H1 (cell line): Measurements from ENCODE around the gene MTPN. TPM values are rescaled to one million over a fixed set of nuclear protein-coding genes. Genes with fewer than 3 reads are reported as not detected.

Experiments used
- GTF2F1 ChIP-seq: IDR thresholded peaks from 2 replicates; pipeline ENCODE4 v1.6.1; 2012; ENCODE audit warnings: low read depth, low read length, improper control_type of control experiment, borderline replicate concordance
- RBBP5 ChIP-seq: IDR thresholded peaks from 2 replicates; pipeline ENCODE4 v1.7.1; 2012; ENCODE audit warnings: low read depth, mild to moderate bottlenecking, inconsistent platforms, low read length, moderate library complexity, borderline replicate concordance
- SAP30 ChIP-seq: fragments of 300-600 bp; sonication (generic); IDR thresholded peaks from 2 replicates; pipeline ENCODE4 v1.7.1; 2012; ENCODE audit warnings: low read length, moderate library complexity, mild to moderate bottlenecking, inconsistent platforms; ENCODE audit not compliant: insufficient read depth, insufficient replicate concordance
- SIN3A ChIP-seq, 2 experiments: IDR thresholded peaks in 1 of 2; conservative IDR thresholded peaks in 1 of 2; 2 replicates each; pipeline ENCODE4 v1.6.1; 2011 to 2012; ENCODE audit warnings: low read length in 2 of 2, improper control_type of control experiment in 1 of 2, low read depth in 1 of 2, mild to moderate bottlenecking in 1 of 2
- ZNF274 ChIP-seq: IDR thresholded peaks from 2 replicates; pipeline ENCODE4 v1.7.0; 2012; ENCODE audit warnings: low read length, borderline replicate concordance; ENCODE audit errors: extremely low read depth
- polyA plus RNA-seq, 7 experiments: library from polyadenylated mRNA; depleted of rRNA in 3 of 7; stranded (reverse) in 5 of 7; unstranded in 2 of 7; fragments of >200 nt in 5 of 7; fragments of 200-250 nt in 2 of 7; gene quantifications; 1 replicate in 5 of 7; 2 replicates in 1 of 7; 4 replicates in 1 of 7; pipeline versions ENCODE4 v1.2.1 to v1.2.3, GENCODE V29; 2011 to 2013; ENCODE audit warnings: missing spikeins in 2 of 7, mixed read lengths in 2 of 7
- total RNA-seq: library from RNA; stranded (reverse); fragmentation: NEBNext Ultra II Directional; extraction: Animal tissue kit (Norgen Biotek cat#: 25700); gene quantifications from 2 replicates; pipeline ENCODE4 v1.2.1, GENCODE V29; 2021
- TF ChIP-seq, protein P1 (sequence below): fragments of 300-600 bp; sonication (generic); IDR thresholded peaks from 2 replicates; pipeline ENCODE4 v1.7.1; 2012; ENCODE audit warnings: low read length, moderate library complexity, mild to moderate bottlenecking, inconsistent platforms; ENCODE audit not compliant: insufficient replicate concordance
- TF ChIP-seq, protein P2 (sequence below), 3 experiments: IDR thresholded peaks; 1 replicate in 2 of 3; 2 replicates in 1 of 3; pipeline versions ENCODE4 v1.5.1 to v1.6.1; 2011; ENCODE audit warnings: low read length in 3 of 3, mild to moderate bottlenecking in 3 of 3, inconsistent platforms in 2 of 3, low read depth in 1 of 3, moderate library complexity in 1 of 3; ENCODE audit not compliant: insufficient read depth in 1 of 3; ENCODE audit errors: control extremely low read depth in 1 of 3

The MTPN gene
- total and polyA plus RNA-seq, 2 of the 8 experiments (the other 6 are each of a cell fraction or from before 2014, with no cell fraction given) = 33.0 to 101 TPM

GRCh38 chr7:135974667-135975066 lies 2.5 kb downstream of the MTPN start (continued):
- TF ChIP-seq, protein P1, sequence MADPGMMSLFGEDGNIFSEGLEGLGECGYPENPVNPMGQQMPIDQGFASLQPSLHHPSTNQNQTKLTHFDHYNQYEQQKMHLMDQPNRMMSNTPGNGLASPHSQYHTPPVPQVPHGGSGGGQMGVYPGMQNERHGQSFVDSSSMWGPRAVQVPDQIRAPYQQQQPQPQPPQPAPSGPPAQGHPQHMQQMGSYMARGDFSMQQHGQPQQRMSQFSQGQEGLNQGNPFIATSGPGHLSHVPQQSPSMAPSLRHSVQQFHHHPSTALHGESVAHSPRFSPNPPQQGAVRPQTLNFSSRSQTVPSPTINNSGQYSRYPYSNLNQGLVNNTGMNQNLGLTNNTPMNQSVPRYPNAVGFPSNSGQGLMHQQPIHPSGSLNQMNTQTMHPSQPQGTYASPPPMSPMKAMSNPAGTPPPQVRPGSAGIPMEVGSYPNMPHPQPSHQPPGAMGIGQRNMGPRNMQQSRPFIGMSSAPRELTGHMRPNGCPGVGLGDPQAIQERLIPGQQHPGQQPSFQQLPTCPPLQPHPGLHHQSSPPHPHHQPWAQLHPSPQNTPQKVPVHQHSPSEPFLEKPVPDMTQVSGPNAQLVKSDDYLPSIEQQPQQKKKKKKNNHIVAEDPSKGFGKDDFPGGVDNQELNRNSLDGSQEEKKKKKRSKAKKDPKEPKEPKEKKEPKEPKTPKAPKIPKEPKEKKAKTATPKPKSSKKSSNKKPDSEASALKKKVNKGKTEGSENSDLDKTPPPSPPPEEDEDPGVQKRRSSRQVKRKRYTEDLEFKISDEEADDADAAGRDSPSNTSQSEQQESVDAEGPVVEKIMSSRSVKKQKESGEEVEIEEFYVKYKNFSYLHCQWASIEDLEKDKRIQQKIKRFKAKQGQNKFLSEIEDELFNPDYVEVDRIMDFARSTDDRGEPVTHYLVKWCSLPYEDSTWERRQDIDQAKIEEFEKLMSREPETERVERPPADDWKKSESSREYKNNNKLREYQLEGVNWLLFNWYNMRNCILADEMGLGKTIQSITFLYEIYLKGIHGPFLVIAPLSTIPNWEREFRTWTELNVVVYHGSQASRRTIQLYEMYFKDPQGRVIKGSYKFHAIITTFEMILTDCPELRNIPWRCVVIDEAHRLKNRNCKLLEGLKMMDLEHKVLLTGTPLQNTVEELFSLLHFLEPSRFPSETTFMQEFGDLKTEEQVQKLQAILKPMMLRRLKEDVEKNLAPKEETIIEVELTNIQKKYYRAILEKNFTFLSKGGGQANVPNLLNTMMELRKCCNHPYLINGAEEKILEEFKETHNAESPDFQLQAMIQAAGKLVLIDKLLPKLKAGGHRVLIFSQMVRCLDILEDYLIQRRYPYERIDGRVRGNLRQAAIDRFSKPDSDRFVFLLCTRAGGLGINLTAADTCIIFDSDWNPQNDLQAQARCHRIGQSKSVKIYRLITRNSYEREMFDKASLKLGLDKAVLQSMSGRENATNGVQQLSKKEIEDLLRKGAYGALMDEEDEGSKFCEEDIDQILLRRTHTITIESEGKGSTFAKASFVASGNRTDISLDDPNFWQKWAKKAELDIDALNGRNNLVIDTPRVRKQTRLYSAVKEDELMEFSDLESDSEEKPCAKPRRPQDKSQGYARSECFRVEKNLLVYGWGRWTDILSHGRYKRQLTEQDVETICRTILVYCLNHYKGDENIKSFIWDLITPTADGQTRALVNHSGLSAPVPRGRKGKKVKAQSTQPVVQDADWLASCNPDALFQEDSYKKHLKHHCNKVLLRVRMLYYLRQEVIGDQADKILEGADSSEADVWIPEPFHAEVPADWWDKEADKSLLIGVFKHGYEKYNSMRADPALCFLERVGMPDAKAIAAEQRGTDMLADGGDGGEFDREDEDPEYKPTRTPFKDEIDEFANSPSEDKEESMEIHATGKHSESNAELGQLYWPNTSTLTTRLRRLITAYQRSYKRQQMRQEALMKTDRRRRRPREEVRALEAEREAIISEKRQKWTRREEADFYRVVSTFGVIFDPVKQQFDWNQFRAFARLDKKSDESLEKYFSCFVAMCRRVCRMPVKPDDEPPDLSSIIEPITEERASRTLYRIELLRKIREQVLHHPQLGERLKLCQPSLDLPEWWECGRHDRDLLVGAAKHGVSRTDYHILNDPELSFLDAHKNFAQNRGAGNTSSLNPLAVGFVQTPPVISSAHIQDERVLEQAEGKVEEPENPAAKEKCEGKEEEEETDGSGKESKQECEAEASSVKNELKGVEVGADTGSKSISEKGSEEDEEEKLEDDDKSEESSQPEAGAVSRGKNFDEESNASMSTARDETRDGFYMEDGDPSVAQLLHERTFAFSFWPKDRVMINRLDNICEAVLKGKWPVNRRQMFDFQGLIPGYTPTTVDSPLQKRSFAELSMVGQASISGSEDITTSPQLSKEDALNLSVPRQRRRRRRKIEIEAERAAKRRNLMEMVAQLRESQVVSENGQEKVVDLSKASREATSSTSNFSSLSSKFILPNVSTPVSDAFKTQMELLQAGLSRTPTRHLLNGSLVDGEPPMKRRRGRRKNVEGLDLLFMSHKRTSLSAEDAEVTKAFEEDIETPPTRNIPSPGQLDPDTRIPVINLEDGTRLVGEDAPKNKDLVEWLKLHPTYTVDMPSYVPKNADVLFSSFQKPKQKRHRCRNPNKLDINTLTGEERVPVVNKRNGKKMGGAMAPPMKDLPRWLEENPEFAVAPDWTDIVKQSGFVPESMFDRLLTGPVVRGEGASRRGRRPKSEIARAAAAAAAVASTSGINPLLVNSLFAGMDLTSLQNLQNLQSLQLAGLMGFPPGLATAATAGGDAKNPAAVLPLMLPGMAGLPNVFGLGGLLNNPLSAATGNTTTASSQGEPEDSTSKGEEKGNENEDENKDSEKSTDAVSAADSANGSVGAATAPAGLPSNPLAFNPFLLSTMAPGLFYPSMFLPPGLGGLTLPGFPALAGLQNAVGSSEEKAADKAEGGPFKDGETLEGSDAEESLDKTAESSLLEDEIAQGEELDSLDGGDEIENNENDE = no peak
- TF ChIP-seq RBBP5 = no peak
- TF ChIP-seq ZNF274 = no peak
- no peak for TF ChIP-seq SAP30
- TF ChIP-seq, protein P2, sequence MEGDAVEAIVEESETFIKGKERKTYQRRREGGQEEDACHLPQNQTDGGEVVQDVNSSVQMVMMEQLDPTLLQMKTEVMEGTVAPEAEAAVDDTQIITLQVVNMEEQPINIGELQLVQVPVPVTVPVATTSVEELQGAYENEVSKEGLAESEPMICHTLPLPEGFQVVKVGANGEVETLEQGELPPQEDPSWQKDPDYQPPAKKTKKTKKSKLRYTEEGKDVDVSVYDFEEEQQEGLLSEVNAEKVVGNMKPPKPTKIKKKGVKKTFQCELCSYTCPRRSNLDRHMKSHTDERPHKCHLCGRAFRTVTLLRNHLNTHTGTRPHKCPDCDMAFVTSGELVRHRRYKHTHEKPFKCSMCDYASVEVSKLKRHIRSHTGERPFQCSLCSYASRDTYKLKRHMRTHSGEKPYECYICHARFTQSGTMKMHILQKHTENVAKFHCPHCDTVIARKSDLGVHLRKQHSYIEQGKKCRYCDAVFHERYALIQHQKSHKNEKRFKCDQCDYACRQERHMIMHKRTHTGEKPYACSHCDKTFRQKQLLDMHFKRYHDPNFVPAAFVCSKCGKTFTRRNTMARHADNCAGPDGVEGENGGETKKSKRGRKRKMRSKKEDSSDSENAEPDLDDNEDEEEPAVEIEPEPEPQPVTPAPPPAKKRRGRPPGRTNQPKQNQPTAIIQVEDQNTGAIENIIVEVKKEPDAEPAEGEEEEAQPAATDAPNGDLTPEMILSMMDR (IDR thresholded peaks at IDR 0.05; ENCODE audit: control extremely low read depth in 1 of 3, insufficient read depth in 1 of 3, low read depth in 1 of 3, low read length in 3 of 3) = no peak
- TF ChIP-seq GTF2F1 = no peak
- no peak for TF ChIP-seq SIN3A (conservative IDR thresholded peaks at IDR 0.05 in 1 of 2, IDR thresholded peaks at IDR 0.05 in 1 of 2; ENCODE audit: low read depth in 1 of 2, low read length in 2 of 2)
- TF ChIP-seq, all 59 proteins: peak for 0
